HG02610 (cell line): ENCODE data around the gene NEUROG2.
"Not testable (repeated sequence)": the region's sequence is repeated elsewhere in the genome, so short reads cannot be mapped to it uniquely, and the experiment has no call there.

Experiments used
- ATAC-seq: cut with Tn5 transposase; IDR thresholded peaks from one replicate; pipeline ENCODE4 v1.9.1; 2021; ENCODE audit warnings: mild to moderate bottlenecking, moderate library complexity; ENCODE audit not compliant: unreplicated experiment

NEUROG2 gene

DNA sequence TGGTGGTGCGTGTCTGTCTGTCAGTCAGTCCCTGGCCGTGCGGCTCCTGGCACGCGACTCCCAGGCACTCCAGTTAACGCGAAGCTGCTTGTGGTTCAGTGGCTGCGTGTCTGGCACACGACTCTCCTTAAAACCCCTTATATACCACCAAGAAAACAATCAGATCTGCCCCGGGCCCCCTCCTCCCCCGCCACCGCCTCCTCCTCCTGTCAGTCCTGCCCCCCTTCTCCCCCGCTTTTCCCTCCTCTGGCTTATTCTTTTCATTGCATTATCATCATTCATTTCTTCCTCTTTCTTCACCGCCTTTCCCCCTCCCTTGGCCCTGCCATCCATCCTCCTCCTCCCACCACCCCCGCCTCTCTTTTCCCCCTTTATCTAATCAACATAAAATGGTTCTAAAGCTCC, at the start of gene NEUROG2:
NEUROG2 (minus strand) TSS at position 115 of the 405 bp plus-strand sequence. CDS start 705 bp downstream, outside the sequence.
- ATAC-seq, result no peak

DNA sequence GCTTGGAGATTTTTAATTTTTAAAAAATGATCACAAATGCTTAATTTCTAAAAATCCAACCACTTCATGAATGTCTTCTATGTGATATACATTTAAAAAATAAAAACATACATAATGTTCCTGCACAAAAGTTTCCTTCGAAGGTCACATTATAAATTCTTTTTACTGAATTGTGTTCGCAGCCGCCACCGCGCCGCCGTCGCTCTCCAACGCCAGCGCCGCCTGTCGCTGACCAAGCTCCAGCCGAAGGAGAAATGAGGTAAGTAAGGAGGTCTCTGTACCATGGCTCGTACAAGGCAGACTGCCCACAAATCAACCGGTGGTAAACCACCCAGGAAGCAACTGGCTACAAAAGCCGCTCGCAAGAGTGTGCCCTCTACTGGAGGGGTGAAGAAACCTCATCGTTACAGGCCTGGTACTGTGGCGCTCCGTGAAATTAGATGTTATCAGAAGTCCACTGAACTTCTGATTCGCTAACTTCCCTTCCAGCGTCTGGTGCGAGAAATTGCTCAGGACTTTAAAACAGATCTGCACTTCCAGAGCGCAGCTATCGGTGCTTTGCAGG, 48.8 kb upstream of the NEUROG2 start:
- ATAC-seq, result no peak

DNA sequence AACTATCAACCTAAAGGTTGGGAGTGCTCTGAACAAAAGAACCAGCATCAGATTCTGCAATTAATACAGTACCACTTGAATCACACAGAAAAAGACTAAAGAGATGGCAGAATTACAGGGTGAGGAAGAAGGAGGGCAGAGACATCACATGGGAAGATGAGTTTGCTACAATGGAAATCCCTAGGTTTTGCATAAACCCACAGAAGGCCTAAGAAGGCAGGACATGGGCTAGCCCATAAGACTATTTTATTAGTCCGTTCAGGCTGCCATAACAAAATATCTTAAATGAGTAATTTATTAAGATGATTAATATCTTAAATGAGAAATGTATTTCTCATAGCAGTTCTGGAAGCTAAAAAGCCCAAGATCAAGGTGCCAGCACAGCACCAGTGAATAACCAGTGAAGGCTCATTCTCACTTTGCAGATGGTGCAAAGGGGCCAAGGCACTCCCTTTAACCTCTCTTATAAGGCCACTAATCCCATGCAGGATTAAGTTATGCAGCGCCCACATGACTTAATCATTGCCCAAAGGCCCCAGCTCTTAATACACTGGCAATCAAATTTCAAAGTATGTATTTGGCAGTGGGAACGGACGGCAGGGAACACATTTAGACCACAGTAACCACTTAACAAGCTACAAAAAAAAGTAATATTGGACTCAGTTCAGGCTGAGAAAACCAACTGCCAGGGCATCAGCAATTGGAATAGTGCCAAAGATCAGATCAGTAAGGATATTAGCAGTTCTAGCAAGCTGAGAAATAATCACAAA, 47.6 kb upstream of the NEUROG2 start:
- ATAC-seq, result no peak

DNA sequence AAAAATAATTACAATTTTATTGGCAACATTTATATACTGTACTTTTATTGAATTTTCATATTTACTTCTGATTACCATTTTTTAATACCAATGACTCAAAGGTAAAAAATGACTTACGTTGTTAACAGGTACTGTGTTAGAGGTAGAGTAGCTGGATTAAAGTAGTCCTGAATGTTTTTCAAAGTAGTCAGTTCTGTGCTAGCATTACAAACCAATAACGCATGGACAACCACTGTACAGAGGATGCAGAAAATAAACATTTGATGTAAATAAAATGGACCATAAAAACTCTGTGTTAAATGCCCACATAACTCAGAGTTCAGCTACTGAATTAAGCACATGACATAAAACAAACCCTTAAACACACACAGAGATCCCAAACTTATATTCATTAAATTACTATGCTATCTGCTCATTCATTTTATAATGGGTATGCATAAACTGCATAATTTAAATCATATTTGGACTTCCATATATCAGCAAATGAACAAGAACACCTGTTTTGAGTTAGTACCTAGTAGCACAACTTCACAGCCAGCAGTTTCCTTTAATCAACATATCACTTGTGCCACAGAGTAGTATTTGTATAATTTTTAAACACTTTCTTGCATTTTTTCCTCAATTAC, 46.4 kb upstream of the NEUROG2 start:
- no peak for ATAC-seq

GRCh38 chr4:112560084-112560483, 44.1 kb upstream of the NEUROG2 start:
- ATAC-seq, result peak; percentile 65

- no peak for ATAC-seq
Observed at GRCh38 chr4:112559053-112559452, 43.1 kb upstream of the NEUROG2 start.

DNA sequence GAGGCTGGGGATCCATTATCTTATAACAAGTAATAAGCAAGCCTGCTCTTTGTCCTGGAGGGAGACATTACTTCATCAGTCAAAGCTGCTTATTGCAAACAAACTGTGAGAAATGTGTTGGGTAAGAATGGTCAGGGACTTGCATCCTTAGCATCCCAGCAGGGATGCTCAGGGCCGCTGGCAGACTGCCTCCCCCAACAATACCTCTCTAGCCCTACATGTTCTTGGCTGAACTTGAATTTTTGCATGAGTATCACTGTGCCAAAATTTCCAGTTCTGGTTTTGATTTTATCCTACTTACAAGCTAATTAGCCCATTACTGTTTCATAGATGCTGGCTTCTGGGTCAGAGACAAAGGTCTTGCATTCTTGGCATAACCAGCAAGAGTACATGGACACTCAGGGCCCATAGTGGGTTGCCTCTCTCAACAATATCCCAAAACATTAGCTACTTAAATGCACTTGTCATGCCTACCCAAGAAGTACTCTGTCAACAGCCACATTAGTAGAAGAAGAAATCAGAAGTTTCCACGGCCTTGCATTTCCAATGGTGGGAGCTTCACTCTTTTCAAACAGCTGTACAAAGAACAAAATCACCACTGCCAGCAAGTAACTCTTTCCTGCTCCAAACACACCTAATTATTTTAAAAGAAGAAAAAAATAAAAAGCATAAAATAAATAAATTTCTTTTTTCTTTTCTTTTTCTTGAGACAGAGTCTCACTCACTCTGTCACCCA, 41.9 kb upstream of the NEUROG2 start:
- ATAC-seq, result no peak

- ATAC-seq, result not testable (repeated sequence)
Observed at GRCh38 chr4:112554271-112554670, 38.3 kb upstream of the NEUROG2 start.

DNA sequence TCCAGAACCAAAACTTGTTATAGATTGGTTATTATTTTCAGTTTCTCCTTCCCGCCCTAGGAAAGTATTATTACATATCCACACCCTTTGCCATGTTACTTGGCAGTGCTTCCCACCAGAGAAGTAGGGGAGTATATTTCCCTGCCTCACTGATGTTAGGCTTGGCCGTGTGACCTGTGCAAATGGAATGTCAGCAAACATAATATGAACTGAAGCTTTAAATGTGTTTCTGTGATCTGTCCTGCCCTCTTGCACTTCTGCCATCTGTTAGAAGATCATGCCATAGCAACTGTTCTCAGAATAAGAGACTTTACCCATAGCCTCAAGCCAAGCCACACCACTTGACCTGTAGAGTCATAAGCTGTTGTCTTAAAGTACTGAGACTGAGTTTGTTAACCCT, 36.7 kb upstream of the NEUROG2 start:
- ATAC-seq, result no peak

DNA sequence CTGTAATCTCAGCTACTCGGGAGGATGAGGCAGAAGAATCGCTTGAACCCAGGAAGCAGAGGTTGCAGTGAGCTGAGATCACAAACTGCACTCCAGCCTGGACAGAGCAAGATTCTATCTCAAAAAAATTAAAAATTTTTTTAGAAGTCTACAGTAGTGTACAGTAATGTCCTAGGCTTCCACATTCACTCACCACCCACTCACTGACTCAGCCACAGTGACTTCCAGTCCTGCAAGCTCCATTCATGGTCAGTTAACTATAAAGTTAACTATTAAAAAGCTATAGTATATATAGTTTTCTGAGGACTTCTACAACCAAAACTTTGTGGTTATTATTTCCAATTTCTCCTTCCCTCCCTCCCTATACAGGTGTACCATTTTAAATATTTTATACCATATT, 34.7 kb upstream of the NEUROG2 start:
- no peak for ATAC-seq

DNA sequence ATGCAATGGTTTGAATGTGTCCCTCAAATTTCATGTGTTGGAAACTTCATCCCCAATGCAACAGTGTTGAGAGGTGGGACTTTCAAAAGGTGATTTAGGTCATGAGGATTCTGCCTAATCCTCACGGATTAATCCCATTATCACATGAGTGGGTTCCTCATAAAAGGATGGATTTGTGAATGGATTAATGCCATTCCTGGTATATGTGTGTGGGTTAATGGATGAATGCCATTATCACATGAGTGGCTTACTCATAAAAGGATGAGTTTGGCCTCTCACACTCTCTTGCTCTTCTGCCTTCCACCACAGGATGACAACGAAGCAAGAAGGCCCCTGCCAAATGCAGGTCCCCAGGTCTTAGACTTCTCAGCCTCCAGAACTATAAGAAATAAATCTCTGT, 30.5 kb upstream of the NEUROG2 start:
- no peak for ATAC-seq

DNA sequence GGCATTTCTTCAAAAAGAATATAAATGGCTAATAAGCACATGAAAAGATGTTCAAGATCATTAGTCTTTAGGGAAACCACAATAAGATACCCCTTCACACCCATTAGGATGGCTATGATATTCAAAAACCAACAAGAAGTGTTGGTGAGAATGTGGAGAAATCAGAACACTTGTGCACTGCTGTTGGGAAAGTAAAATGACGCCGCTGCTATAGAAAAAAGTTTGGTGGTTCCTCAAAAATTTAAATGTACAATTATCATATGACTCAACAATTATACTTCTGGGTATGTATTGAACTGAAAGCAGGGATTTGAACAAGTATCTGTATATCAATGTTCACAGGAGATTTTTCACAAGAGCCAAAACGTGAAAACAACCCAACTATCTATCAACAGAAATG, 29.4 kb upstream of the NEUROG2 start:
- no peak for ATAC-seq

- no peak for ATAC-seq
Observed at GRCh38 chr4:112540695-112541094, 24.7 kb upstream of the NEUROG2 start.

- ATAC-seq, result no peak
Observed at GRCh38 chr4:112536123-112536522, 20.1 kb upstream of the NEUROG2 start.

- no peak for ATAC-seq
Observed at GRCh38 chr4:112532267-112532666, 16.3 kb upstream of the NEUROG2 start.

GRCh38 chr4:112531146-112531545, 15.2 kb upstream of the NEUROG2 start:
- ATAC-seq, result no peak

DNA sequence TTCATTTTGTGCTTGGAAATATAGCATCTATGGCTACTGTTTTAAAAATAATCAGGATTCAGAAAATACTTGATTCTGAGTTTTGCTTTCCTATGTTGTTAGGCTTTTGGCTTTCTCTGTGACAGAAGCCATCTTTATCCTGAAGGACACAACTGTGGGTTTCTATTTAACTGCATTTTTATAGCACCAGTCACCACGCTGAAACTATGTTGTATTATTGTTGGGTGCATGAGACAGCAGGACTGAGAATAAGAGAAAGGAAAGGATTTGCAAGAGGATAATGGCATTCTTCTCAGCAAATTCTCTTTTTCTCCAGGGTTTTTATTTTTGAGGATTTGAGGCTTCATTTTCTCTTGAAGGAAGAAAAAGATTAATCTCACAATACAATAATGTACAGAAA, 10.1 kb upstream of the NEUROG2 start:
- no peak for ATAC-seq

- peak; percentile 81 for ATAC-seq
Observed at GRCh38 chr4:112523764-112524505, 8.0 kb upstream of the NEUROG2 start.

GRCh38 chr4:112523008-112523721, 7.2 kb upstream of the NEUROG2 start:
- peak; percentile 50 for ATAC-seq

- ATAC-seq, result not testable (repeated sequence)
Observed at GRCh38 chr4:112522431-112522830, 6.5 kb upstream of the NEUROG2 start.
